NT2/D1 (cell line): ENCODE results near the gene DIAPH3.

Experiments
- YY1 ChIP-seq: IDR thresholded peaks from 2 replicates; pipeline ENCODE4 v1.6.1; 2011; ENCODE audit not compliant: insufficient read length, insufficient read depth
- ZNF274 ChIP-seq: IDR thresholded peaks from 2 replicates; pipeline ENCODE4 v1.6.1; 2011; ENCODE audit warnings: mild to moderate bottlenecking, low read depth, low read length

- TF ChIP-seq YY1 (no peak), ZNF274 (no peak)
These were observed 498.5 kb downstream of the DIAPH3 start for GRCh38 chr13:59665184-59665583.
